Mesenteric fat pad (tissue), 1 donor: ENCODE results near the gene OR8B2. TPM values are rescaled to one million over a fixed set of nuclear protein-coding genes. Genes with fewer than 3 reads are reported as not detected.

ENCODE experiments used
- total RNA-seq: library from RNA; stranded (reverse); fragmentation: NEBNext Ultra II Directional; extraction: Animal tissue kit (Norgen Biotek cat#: 25700); gene quantifications from one replicate; pipeline ENCODE4 v1.2.1, GENCODE V29; 2021
- donor health status: DM: yes; HTN: yes; CAD: no.

The OR8B2 gene
- total RNA-seq, 1 donor from 2014 or later = not detected

Other genes starting within 250 kb of the OR8B2 start
- not detected for gene OR10D3, start 201.2 kb downstream of the OR8B2 start, total RNA-seq
- not detected for gene OR8G1, start 143.4 kb downstream of the OR8B2 start, total RNA-seq
- not detected for gene OR8G5, start 128.1 kb downstream of the OR8B2 start, total RNA-seq
- not detected for gene OR8D1, start 70.5 kb downstream of the OR8B2 start, total RNA-seq
- not detected for gene OR8D2, start 64.3 kb downstream of the OR8B2 start, total RNA-seq
- not detected for gene OR8B3, start 14.5 kb upstream of the OR8B2 start, total RNA-seq
- not detected for gene OR8B4, start 40.4 kb upstream of the OR8B2 start, total RNA-seq
- not detected for gene OR8B8, start 61.2 kb upstream of the OR8B2 start, total RNA-seq
- not detected for gene OR8B12, start 159.2 kb upstream of the OR8B2 start, total RNA-seq
- gene OR8A1, start 185.5 kb upstream of the OR8B2 start, total RNA-seq = not detected
- gene PANX3, start 226.9 kb upstream of the OR8B2 start, total RNA-seq = not detected
- 32.7 TPM for gene TBRG1, start 238.4 kb upstream of the OR8B2 start, total RNA-seq